NB4 (cell line): ENCODE data around the gene PIK3C2A.

ENCODE experiments used
- DNase-seq: peaks from one replicate; pipeline ENCODE4 v3.0.0; 2010; ENCODE audit warnings: low read depth
- H3K4me3 ChIP-seq: one replicate; pipeline ENCODE4 v1.5.1; 2011; ENCODE audit warnings: mild to moderate bottlenecking, low read depth, low read length, moderate library complexity
- MYC ChIP-seq: IDR thresholded peaks from 2 replicates; pipeline ENCODE4 v1.6.1; 2011; ENCODE audit warnings: low read depth, low read length
- POLR2A ChIP-seq: IDR thresholded peaks from 2 replicates; pipeline ENCODE4 v1.6.1; 2011; ENCODE audit warnings: mild to moderate bottlenecking; ENCODE audit not compliant: insufficient read length; ENCODE audit errors: extremely low read depth
- TF ChIP-seq, protein P1 (sequence below): IDR thresholded peaks from 2 replicates; pipeline ENCODE4 v1.6.1; 2011; ENCODE audit warnings: low read depth, low read length
- TF ChIP-seq, protein P2 (sequence below): IDR thresholded peaks from one replicate; pipeline ENCODE4 v1.5.1; 2012; ENCODE audit warnings: low read depth, low read length

Gene PIK3C2A

DNA sequence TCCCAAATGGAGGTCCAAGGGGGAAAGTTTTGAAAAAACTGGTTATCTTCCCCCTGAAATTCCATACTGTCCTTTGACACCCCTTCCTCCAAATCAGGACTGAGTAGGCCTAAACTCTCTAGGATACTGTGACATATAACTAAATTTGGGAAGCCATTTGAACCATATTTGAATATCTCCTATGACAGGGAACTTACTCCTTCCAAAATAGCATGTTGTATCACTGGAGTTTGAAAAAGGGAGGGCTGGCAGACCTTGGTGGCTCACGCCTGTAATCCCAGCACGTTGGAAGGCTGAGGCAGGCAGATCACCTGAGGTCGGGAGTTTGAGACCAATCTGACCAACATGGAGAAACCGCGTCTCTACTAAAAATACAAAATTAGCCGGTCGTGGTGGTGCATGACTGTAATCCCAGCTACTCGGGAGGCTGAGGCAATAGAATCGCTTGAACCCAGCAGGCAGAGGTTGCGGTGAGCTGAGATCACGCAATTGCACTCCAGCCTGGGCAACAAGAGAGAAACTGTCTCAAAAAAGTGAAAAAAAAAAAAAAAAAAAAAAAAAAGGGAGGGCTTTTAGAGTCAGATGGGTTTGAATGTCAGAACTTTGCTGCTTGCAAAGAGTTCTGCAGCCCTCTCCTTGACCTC is 42.4 kb downstream of the PIK3C2A start:
- TF ChIP-seq, protein P1, sequence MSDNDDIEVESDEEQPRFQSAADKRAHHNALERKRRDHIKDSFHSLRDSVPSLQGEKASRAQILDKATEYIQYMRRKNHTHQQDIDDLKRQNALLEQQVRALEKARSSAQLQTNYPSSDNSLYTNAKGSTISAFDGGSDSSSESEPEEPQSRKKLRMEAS = no peak
- TF ChIP-seq POLR2A = no peak
- TF ChIP-seq, protein P2, sequence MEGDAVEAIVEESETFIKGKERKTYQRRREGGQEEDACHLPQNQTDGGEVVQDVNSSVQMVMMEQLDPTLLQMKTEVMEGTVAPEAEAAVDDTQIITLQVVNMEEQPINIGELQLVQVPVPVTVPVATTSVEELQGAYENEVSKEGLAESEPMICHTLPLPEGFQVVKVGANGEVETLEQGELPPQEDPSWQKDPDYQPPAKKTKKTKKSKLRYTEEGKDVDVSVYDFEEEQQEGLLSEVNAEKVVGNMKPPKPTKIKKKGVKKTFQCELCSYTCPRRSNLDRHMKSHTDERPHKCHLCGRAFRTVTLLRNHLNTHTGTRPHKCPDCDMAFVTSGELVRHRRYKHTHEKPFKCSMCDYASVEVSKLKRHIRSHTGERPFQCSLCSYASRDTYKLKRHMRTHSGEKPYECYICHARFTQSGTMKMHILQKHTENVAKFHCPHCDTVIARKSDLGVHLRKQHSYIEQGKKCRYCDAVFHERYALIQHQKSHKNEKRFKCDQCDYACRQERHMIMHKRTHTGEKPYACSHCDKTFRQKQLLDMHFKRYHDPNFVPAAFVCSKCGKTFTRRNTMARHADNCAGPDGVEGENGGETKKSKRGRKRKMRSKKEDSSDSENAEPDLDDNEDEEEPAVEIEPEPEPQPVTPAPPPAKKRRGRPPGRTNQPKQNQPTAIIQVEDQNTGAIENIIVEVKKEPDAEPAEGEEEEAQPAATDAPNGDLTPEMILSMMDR = no peak
- TF ChIP-seq MYC = no peak
- peak; percentile 51 for DNase-seq
- peak overlapping the region; percentile 53 for H3K4me3 ChIP-seq

DNA sequence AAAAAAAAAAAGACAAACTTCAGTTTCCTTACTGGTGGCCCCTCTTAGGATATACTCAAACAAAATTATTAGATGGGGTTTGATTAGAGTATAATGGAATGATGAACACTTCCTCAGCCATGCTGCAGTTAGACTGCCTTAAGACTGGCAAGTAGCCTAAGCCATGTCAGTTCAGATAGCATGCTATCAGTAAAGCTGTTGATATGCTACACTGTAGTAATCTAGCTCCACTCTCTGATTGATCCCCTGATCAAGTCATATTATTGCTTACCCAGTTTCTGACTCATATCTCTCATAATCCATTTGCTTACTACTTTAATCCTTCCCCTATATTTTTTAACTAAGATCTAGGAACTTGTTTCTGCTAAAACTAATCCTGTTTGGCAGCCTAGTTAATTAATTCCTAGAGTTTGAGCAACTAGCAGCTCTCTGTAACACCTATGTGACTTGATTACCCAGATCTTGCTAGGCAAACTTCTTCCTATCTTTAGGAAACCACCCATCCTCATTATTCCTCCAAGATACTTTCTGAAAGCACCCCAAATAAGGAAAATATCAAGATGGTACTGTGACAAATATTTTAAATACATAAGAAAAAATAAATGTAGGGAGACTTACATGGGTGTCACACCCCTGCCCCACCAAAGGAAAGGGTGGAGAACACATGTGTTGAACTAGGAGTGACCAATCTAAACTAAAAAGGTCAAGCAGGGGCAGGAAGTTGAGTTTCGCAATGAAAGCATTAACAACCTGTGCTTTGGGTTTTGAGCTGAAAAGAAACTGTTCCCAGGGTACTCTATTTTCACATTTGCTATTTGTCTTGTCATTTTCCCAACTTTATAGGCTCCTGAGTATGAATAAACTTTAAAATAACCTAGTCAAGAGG is 43.2 kb downstream of the PIK3C2A start:
- peak; percentile 54; the same call in 1 of the 2 replicates for TF ChIP-seq MYC
- TF ChIP-seq, protein P1 = peak; percentile 65
- TF ChIP-seq, protein P2 = no peak
- peak; percentile 73 for DNase-seq
- H3K4me3 ChIP-seq = peak overlapping the region; percentile 53

DNA sequence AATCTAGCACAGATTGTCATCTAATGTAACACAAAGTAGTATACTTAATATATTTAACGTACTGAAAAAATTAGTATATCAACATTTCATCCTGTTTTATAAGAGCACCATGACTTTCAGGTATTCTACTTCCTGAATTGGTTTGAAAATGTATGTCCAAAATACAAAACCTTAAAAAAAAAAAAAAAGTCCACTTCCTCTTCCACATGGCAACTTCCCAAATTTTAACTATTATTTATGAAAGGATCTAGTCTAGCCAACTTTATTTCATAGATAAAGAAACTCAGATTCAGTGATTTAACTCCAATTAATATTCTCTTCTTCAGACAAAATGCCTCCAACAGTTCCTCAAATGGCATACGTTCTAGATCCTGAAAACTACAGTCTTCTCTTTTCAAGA is 44.0 kb downstream of the PIK3C2A start:
- TF ChIP-seq MYC (no peak), POLR2A (no peak)
- TF ChIP-seq, protein P1 = no peak
- TF ChIP-seq, protein P2 = no peak
- peak; percentile 13 for DNase-seq

DNA sequence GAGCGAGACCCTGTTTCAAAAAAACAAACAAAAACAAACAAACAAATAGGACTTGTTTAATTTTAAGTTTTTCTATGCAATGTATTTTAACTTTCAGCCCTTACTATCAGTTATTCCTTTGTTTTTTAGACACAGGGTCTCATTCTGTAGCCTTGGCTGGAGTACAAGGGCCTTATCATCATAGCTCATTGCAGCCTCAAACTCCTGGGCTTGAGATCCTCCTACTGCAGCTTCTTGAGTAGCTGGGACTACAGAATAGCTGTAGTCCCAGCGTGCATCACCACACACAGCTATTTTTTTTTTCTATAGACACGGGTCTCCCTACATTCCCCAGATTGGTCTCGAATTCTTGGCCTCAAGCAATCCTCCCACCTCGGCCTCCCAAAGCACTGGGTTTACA is 44.5 kb downstream of the PIK3C2A start:
- no peak overlapping the region for H3K4me3 ChIP-seq
- no peak for DNase-seq
- TF ChIP-seq, protein P1 = no peak
- TF ChIP-seq MYC = no peak

More for the DNA sequence above, 44.0 kb downstream of the PIK3C2A start:
- H3K4me3 ChIP-seq = no peak overlapping the region

DNA sequence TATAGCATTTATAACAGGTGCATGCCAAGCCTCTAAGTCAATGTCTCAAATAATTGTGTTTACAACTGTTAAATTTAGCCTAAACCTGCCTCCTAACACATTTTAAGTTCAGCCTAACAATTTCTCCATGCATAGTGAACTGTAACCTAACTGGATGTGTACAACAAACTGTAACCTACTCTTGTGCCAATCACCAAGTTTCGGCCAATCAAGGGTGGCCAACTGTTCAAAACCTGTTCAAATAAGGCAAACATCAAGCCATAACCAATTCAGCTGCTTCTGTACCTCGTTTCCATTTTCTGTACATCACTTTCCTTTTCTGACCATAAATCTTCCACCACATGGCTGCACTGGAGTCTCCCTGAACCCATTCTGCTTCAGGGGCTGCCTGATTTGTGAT is 45.4 kb downstream of the PIK3C2A start:
- TF ChIP-seq, protein P1 = no peak
- TF ChIP-seq MYC (no peak), POLR2A (no peak)
- TF ChIP-seq, protein P2 = no peak
- H3K4me3 ChIP-seq = no peak overlapping the region
- no peak for DNase-seq

DNA sequence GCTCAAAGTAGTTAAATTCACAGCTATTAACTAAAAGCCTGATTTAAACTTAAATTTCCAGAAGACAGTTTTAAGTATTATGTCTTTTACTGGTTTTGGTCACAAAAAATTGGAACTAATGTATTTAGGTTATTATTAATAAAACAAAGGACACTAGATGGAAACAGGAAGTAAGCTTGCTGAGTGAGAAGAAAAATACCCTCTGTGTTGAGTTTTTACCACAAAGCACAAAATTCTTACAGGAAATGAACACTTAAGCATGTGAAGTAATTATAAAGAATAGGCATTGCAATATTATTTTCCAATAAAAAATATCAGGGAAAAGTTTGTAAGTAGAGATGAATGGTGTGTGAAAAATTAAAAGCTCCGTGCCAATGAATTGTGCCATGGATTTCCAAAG is 46.3 kb downstream of the PIK3C2A start:
- no peak for TF ChIP-seq POLR2A
- TF ChIP-seq, protein P1 = no peak
- TF ChIP-seq, protein P2 = no peak
- TF ChIP-seq MYC = no peak
- no peak overlapping the region for H3K4me3 ChIP-seq
- peak; percentile 47 for DNase-seq
